Measurements from ENCODE around the gene FLOT2.

Gene FLOT2

GRCh38 chr17:28926786-28927185, 29.3 kb upstream of the FLOT2 start:
- H3K79me2 ChIP-seq = peaks cover 53% of the 10 kb centered on the region

DNA sequence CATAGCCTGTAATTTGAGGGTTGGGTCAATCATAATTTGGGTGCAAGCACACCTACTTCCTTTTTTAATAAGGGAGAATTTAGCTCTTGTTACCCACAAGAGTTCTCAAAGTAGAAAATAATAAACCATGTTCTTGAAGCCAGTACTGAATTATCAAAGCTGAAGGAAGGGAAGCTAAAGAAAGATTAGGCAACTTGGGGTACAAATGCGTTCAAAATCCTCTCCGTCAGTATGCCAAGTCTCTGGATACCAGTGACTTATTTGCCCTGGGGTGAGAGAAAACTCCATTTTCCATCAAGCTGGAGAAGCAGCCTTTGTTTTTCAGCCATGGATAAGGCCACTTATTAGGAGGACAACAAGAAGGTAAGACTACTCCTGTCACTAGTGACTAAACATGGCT, 28.8 kb upstream of the FLOT2 start:
- Histone ChIP-seq H3K9me3 (ENCODE audit: control insufficient read depth, low read length) (no peaks in the 10 kb centered on the region), H3K79me2 (peaks cover 49% of the 10 kb centered on the region), H3K4me3 (ENCODE audit: low read depth, low read length) (no peak overlapping the region), H2AFZ (no peak overlapping the region), H3K9ac (no peak overlapping the region), H3K27ac (peak overlapping the region; percentile 19), H3K4me2 (ENCODE audit: low read length) (no peak overlapping the region), H3K27me3 (ENCODE audit: control insufficient read depth, insufficient read depth, low read length) (no peaks in the 10 kb centered on the region), H3K36me3 (ENCODE audit: control insufficient read depth, insufficient read depth, low read length) (no peaks in the 10 kb centered on the region), H3K4me1 (peaks cover 6% of the 10 kb centered on the region)
- no peak for TF ChIP-seq CTCF (IDR thresholded peaks at IDR 0.05)

More at GRCh38 chr17:28926786-28927185, 29.3 kb upstream of the FLOT2 start:
- Histone ChIP-seq H3K36me3 (ENCODE audit: control insufficient read depth, insufficient read depth, low read length) (no peaks in the 10 kb centered on the region), H3K9ac (no peak overlapping the region), H3K4me3 (ENCODE audit: low read depth, low read length) (no peak overlapping the region), H3K27me3 (ENCODE audit: control insufficient read depth, insufficient read depth, low read length) (no peaks in the 10 kb centered on the region), H3K4me2 (ENCODE audit: low read length) (no peak overlapping the region), H3K9me3 (ENCODE audit: control insufficient read depth, low read length) (no peaks in the 10 kb centered on the region), H2AFZ (no peak overlapping the region), H3K4me1 (peaks cover 6% of the 10 kb centered on the region), H3K27ac (no peak overlapping the region)
- no peak for TF ChIP-seq CTCF (IDR thresholded peaks at IDR 0.05)

- H3K4me3 ChIP-seq (ENCODE audit: low read depth, low read length) = no peak overlapping the region
- H3K27me3 ChIP-seq (ENCODE audit: control insufficient read depth, insufficient read depth, low read length) = no peaks in the 10 kb centered on the region
- no peak overlapping the region for H3K9ac ChIP-seq
- H3K79me2 ChIP-seq = peaks cover 47% of the 10 kb centered on the region
- peaks cover 6% of the 10 kb centered on the region for H3K4me1 ChIP-seq
- no peak overlapping the region for H2AFZ ChIP-seq
- H3K4me2 ChIP-seq (ENCODE audit: low read length) = no peak overlapping the region
- no peaks in the 10 kb centered on the region for H3K9me3 ChIP-seq (ENCODE audit: control insufficient read depth, low read length)
- no peak for TF ChIP-seq CTCF (IDR thresholded peaks at IDR 0.05)
- H3K36me3 ChIP-seq (ENCODE audit: control insufficient read depth, insufficient read depth, low read length) = no peaks in the 10 kb centered on the region
- H3K27ac ChIP-seq = peak overlapping the region; percentile 21
Observed at GRCh38 chr17:28925912-28926365, 28.4 kb upstream of the FLOT2 start.

DNA sequence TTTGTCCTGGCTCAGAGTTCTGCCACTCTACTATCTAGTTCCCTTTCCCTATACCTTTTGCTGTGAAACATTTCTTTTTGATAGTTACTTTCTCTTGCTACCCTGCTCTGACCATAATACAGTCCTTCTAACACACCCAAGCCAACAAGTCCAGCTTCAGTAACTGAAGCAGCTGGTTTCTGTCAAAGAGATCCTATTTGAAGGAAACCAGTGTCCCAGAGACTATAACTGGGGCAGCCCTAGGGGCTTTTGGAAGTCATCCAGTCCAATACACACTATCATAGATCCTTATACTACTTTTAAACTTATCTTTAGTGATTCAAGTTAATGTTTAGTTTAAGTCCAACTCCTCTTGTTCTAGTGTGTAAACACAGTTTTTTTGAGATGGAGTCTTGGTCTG, 22.7 kb upstream of the FLOT2 start:
- Histone ChIP-seq H3K36me3 (ENCODE audit: control insufficient read depth, insufficient read depth, low read length) (no peaks in the 10 kb centered on the region), H3K9ac (no peak overlapping the region), H2AFZ (no peak overlapping the region), H3K27me3 (ENCODE audit: control insufficient read depth, insufficient read depth, low read length) (no peaks in the 10 kb centered on the region), H3K4me3 (ENCODE audit: low read depth, low read length) (no peak overlapping the region), H3K9me3 (ENCODE audit: control insufficient read depth, low read length) (no peaks in the 10 kb centered on the region), H3K4me1 (no peaks in the 10 kb centered on the region), H3K79me2 (peaks cover 5% of the 10 kb centered on the region), H3K4me2 (ENCODE audit: low read length) (no peak overlapping the region), H3K27ac (no peak overlapping the region)
- TF ChIP-seq CTCF (IDR thresholded peaks at IDR 0.05) = no peak

- no peaks in the 10 kb centered on the region for H3K9me3 ChIP-seq (ENCODE audit: control insufficient read depth, low read length)
- TF ChIP-seq CTCF (IDR thresholded peaks at IDR 0.05) = no peak
- no peaks in the 10 kb centered on the region for H3K4me1 ChIP-seq
- no peaks in the 10 kb centered on the region for H3K36me3 ChIP-seq (ENCODE audit: control insufficient read depth, insufficient read depth, low read length)
- no peak overlapping the region for H3K4me3 ChIP-seq (ENCODE audit: low read depth, low read length)
- no peaks in the 10 kb centered on the region for H3K27me3 ChIP-seq (ENCODE audit: control insufficient read depth, insufficient read depth, low read length)
- no peaks in the 10 kb centered on the region for H3K79me2 ChIP-seq
- no peak overlapping the region for H2AFZ ChIP-seq
- no peak overlapping the region for H3K4me2 ChIP-seq (ENCODE audit: low read length)
- H3K27ac ChIP-seq = no peak overlapping the region
- no peak overlapping the region for H3K9ac ChIP-seq
Observed at GRCh38 chr17:28918295-28918694, 20.8 kb upstream of the FLOT2 start.

All from parathyroid adenoma (tissue), 2 donors.